RWPE2 (cell line): ENCODE results near the gene DNAH3.
A peak's percentile ranks its signal among the peaks of the same experiment; 100 is the strongest.

Experiments
- ATAC-seq: fragments of 200-7000 bp; cut with Tn5 transposase; 3 replicates; pipeline ENCODE4 v1.9.1; 2021; ENCODE audit warnings: low read depth
- DNase-seq: peaks from one replicate; pipeline ENCODE4 v3.0.0-alpha.2; 2020; ENCODE audit warnings: low spot score
- H3K27ac ChIP-seq: fragments of 450-650 bp; 2 replicates; pipeline ENCODE4 v1.5.1; 2017; ENCODE audit warnings: mild to moderate bottlenecking; ENCODE audit not compliant: poor library complexity, severe bottlenecking
- H3K27me3 ChIP-seq: fragments of 250-450 bp; sonication (Bioruptor Pico); 2 replicates; pipeline ENCODE4 v1.5.1; 2021; ENCODE audit warnings: mild to moderate bottlenecking, moderate library complexity; ENCODE audit not compliant: insufficient read depth, poor library complexity, severe bottlenecking
- H3K36me3 ChIP-seq: fragments of 250-450 bp; sonication (Bioruptor Pico); 2 replicates; pipeline ENCODE4 v1.5.1; 2020; ENCODE audit warnings: low read depth, mild to moderate bottlenecking, moderate library complexity
- H3K4me1 ChIP-seq: fragments of 250-450 bp; sonication (Bioruptor Pico); 2 replicates; pipeline ENCODE4 v1.5.1; 2021; ENCODE audit warnings: mild to moderate bottlenecking, moderate library complexity; ENCODE audit not compliant: insufficient read depth, poor library complexity, severe bottlenecking
- H3K4me3 ChIP-seq: fragments of 250-450 bp; sonication (Bioruptor Pico); 2 replicates; pipeline ENCODE4 v1.5.1; 2021; ENCODE audit warnings: mild to moderate bottlenecking, moderate library complexity; ENCODE audit not compliant: severe bottlenecking
- H3K9me3 ChIP-seq: fragments of 250-450 bp; sonication (Bioruptor Pico); 2 replicates; pipeline ENCODE4 v1.5.1; 2021; ENCODE audit warnings: mild to moderate bottlenecking, moderate library complexity; ENCODE audit not compliant: severe bottlenecking
- TF ChIP-seq, protein P1 (sequence below): fragments of 450-650 bp; IDR thresholded peaks from one replicate; pipeline ENCODE4 v1.5.1; 2017; ENCODE audit warnings: mild to moderate bottlenecking, moderate library complexity; ENCODE audit not compliant: poor library complexity, severe bottlenecking

The DNAH3 gene

DNA sequence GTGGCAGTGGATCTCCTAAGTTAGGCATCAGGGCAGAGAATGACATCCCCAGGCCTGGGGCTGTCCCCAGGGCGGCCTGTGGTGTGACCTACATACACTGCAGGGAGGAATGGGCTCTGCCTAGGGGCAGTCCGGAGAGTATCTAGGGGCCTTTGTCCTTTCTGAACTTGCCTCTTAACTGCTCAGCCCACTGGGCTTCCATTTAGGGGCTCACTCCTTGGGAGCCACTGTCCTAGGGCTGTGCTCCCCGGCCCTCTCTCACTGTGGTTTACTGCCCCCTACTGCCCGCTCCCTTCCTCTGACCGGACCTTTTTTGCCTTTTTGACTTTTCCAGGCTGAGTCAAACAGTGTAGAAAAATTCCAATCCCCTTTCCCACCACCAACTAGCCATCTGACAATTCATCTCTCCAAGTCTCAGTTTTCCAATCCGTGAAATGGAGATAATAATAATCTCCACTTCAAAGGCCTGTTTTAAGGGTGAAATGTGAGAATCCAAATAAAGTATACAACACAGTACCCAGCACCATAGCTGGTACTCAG is 66.8 kb downstream of the DNAH3 start:
- Histone ChIP-seq H3K27me3 (no peaks in the 10 kb centered on the region), H3K36me3 (no peaks in the 10 kb centered on the region), H3K27ac (no peak overlapping the region), H3K4me1 (no peaks in the 10 kb centered on the region), H3K9me3 (no peaks in the 10 kb centered on the region), H3K4me3 (no peak overlapping the region)
- no peak for DNase-seq
- TF ChIP-seq, protein P1, sequence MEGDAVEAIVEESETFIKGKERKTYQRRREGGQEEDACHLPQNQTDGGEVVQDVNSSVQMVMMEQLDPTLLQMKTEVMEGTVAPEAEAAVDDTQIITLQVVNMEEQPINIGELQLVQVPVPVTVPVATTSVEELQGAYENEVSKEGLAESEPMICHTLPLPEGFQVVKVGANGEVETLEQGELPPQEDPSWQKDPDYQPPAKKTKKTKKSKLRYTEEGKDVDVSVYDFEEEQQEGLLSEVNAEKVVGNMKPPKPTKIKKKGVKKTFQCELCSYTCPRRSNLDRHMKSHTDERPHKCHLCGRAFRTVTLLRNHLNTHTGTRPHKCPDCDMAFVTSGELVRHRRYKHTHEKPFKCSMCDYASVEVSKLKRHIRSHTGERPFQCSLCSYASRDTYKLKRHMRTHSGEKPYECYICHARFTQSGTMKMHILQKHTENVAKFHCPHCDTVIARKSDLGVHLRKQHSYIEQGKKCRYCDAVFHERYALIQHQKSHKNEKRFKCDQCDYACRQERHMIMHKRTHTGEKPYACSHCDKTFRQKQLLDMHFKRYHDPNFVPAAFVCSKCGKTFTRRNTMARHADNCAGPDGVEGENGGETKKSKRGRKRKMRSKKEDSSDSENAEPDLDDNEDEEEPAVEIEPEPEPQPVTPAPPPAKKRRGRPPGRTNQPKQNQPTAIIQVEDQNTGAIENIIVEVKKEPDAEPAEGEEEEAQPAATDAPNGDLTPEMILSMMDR = peak; percentile 65
- peak; percentile 79 for ATAC-seq

GRCh38 chr16:21081329-21081728 is 69.3 kb downstream of the DNAH3 start:
- no peak overlapping the region for H3K4me3 ChIP-seq
- TF ChIP-seq, protein P1 = no peak
- H3K36me3 ChIP-seq = no peaks in the 10 kb centered on the region
- H3K4me1 ChIP-seq = no peaks in the 10 kb centered on the region
- ATAC-seq (no peak), DNase-seq (no peak)
- H3K27me3 ChIP-seq = no peaks in the 10 kb centered on the region
- H3K27ac ChIP-seq = no peak overlapping the region
- H3K9me3 ChIP-seq = no peaks in the 10 kb centered on the region

DNA sequence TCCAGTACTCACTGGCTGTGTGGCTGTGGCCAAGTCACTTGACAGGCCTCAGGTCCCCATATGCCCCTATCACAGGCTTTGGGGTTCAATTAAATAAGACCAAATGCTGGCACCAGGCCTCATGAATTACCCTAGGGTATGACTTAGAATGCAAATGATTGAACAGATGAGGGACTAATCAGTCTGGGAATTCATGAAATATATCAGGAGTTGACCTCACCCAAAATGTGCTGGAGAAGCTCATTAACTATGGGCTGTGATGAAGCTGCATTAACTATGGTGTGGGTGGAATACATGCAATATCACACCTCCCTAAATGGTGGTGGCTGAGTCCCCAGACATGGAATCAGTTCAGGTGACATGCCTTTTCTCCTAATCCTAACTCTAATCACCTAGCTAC is 72.1 kb downstream of the DNAH3 start:
- no peak for ATAC-seq
- Histone ChIP-seq H3K4me1 (no peaks in the 10 kb centered on the region), H3K36me3 (no peaks in the 10 kb centered on the region), H3K27ac (no peak overlapping the region), H3K27me3 (no peaks in the 10 kb centered on the region), H3K4me3 (no peak overlapping the region), H3K9me3 (no peaks in the 10 kb centered on the region)
- DNase-seq = no peak
- TF ChIP-seq, protein P1 = no peak

DNA sequence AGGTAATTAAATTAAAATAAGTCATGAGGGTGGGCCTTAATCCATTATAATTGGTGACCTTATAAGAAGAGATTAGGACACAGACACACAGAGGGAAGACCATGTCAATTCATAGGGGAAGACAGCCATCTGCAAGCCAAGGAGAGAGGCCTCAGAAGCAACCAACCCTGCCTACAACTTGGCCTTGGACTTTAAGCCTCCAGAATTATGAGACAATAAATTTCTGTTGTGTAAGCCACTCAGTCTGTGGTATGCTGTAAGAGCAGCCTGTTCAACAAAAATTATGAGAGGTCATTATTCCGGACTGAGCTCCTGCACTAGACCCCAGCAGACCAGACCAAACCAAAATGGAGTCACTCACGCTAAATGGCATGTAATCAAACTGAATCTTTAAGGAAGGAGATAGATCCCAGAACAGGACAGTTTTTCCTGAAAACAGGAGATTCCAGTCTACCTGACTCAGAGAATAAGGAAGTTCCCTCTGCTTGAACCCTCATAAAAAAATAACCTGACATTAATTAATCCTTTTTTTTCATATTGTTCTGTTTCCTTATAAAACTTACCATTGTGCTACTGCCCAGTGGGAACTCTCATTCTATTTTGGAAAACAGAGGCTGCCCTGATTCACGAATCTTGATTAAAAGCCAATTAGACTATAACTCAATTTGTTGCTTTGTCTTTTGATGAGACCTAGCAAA is 74.3 kb downstream of the DNAH3 start:
- no peak for DNase-seq
- no peak for ATAC-seq
- no peaks in the 10 kb centered on the region for H3K27me3 ChIP-seq
- H3K36me3 ChIP-seq = no peaks in the 10 kb centered on the region
- TF ChIP-seq, protein P1 = no peak
- no peak overlapping the region for H3K27ac ChIP-seq
- no peaks in the 10 kb centered on the region for H3K9me3 ChIP-seq
- no peak overlapping the region for H3K4me3 ChIP-seq
- no peaks in the 10 kb centered on the region for H3K4me1 ChIP-seq

GRCh38 chr16:21075252-21075651 is 75.4 kb downstream of the DNAH3 start:
- TF ChIP-seq, protein P1 = no peak
- no peaks in the 10 kb centered on the region for H3K9me3 ChIP-seq
- no peaks in the 10 kb centered on the region for H3K27me3 ChIP-seq
- H3K27ac ChIP-seq = no peak overlapping the region
- no peaks in the 10 kb centered on the region for H3K36me3 ChIP-seq
- no peak overlapping the region for H3K4me3 ChIP-seq
- no peaks in the 10 kb centered on the region for H3K4me1 ChIP-seq
- ATAC-seq = no peak
- DNase-seq = no peak
